SU-DHL-6 (cell line): ENCODE data around the gene CD96.

Experiments
- H2AFZ ChIP-seq: fragments of 200-600 bp; sonication (generic); 2 replicates; pipeline ENCODE4 v1.6.1; 2014; ENCODE audit warnings: low read depth, mild to moderate bottlenecking, moderate library complexity, mixed read lengths, antibody characterized with exemption, low read length; ENCODE audit not compliant: severe bottlenecking
- H3F3A ChIP-seq: fragments of 200-600 bp; shearing (Covaris generic); 2 replicates; pipeline ENCODE4 v1.6.0; 2016; ENCODE audit warnings: antibody characterized with exemption, mild to moderate bottlenecking; ENCODE audit not compliant: insufficient read depth
- H3K27ac ChIP-seq: fragments of 200-600 bp; sonication (generic); 2 replicates; pipeline ENCODE4 v1.5.1; 2016; ENCODE audit warnings: low read depth, mild to moderate bottlenecking, low read length, moderate library complexity, mixed read lengths
- H3K27me3 ChIP-seq: fragments of 200-600 bp; sonication (generic), shearing (Covaris generic); 2 replicates; pipeline ENCODE4 v1.6.0; 2014; ENCODE audit warnings: mild to moderate bottlenecking, low read length
- H3K36me3 ChIP-seq: fragments of 200-600 bp; sonication (generic); 2 replicates; pipeline ENCODE4 v1.6.1; 2014; ENCODE audit warnings: mild to moderate bottlenecking, low read length, mixed read lengths
- H3K4me2 ChIP-seq: fragments of 300-600, 200-600 bp; shearing (Covaris generic), sonication (generic); 2 replicates; pipeline ENCODE4 v1.6.0; 2014; ENCODE audit warnings: low read length, low read depth, mild to moderate bottlenecking; ENCODE audit not compliant: poor library complexity, severe bottlenecking
- H3K4me3 ChIP-seq: fragments of 200-600 bp; sonication (generic); 2 replicates; pipeline ENCODE4 v1.5.1; 2014; ENCODE audit warnings: antibody characterized with exemption, low read length, mild to moderate bottlenecking, mixed read lengths; ENCODE audit not compliant: insufficient read depth, poor library complexity, severe bottlenecking
- H3K79me2 ChIP-seq: fragments of 200-600 bp; sonication (generic); 2 replicates; pipeline ENCODE4 v1.6.1; 2014; ENCODE audit warnings: mild to moderate bottlenecking, low read length, moderate library complexity; ENCODE audit not compliant: insufficient read depth
- H3K9ac ChIP-seq: fragments of 200-600 bp; sonication (generic); 2 replicates; pipeline ENCODE4 v1.7.0; 2014; ENCODE audit warnings: mild to moderate bottlenecking, low read length
- H3K9me2 ChIP-seq: fragments of 200-600 bp; sonication (generic); replicated peaks from 2 replicates; pipeline ENCODE4 v1.6.1; 2014; ENCODE audit warnings: low read length; ENCODE audit not compliant: insufficient read depth
- H3K9me3 ChIP-seq: fragments of 200-600 bp; sonication (generic); 2 replicates; pipeline ENCODE4 v1.6.1; 2014; ENCODE audit warnings: low read length, mixed read lengths; ENCODE audit not compliant: insufficient read depth
- H4K20me1 ChIP-seq: fragments of 200-600 bp; sonication (generic); 2 replicates; pipeline ENCODE4 v1.6.1; 2014; ENCODE audit warnings: low read depth, mild to moderate bottlenecking, antibody characterized with exemption, low read length, moderate library complexity, mixed read lengths
- CTCF ChIP-seq: fragments of 200-600 bp; sonication (generic); IDR thresholded peaks from one replicate; pipeline ENCODE4 v1.5.1; 2017; ENCODE audit warnings: antibody characterized with exemption, mild to moderate bottlenecking, low read length, moderate library complexity; ENCODE audit not compliant: insufficient read depth, poor library complexity, severe bottlenecking
- EZH2phosphoT487 ChIP-seq: fragments of 200-600 bp; sonication (generic), shearing (Covaris generic); conservative IDR thresholded peaks from 2 replicates; pipeline ENCODE4 v1.6.1; 2018; ENCODE audit warnings: mild to moderate bottlenecking, antibody characterized with exemption, low read length, moderate library complexity, mixed read lengths

CD96 gene

GRCh38 chr3:111610189-111610588 is 68.2 kb downstream of the CD96 start:
- H3K79me2 ChIP-seq: no peaks in the 10 kb centered on the region
- no peaks in the 10 kb centered on the region for H4K20me1 ChIP-seq
- H3K27me3 ChIP-seq: no peaks in the 10 kb centered on the region
- no peaks in the 10 kb centered on the region for H3K9me2 ChIP-seq
- H3K4me3 ChIP-seq: no peak overlapping the region
- no peak overlapping the region for H3K27ac ChIP-seq
- H3K36me3 ChIP-seq: no peaks in the 10 kb centered on the region
- H3K9ac ChIP-seq: no peak overlapping the region
- no peak overlapping the region for H2AFZ ChIP-seq
- no peaks in the 10 kb centered on the region for H3F3A ChIP-seq
- TF ChIP-seq EZH2phosphoT487: no peak
- no peak for TF ChIP-seq CTCF
- no peak overlapping the region for H3K4me2 ChIP-seq
- no peaks in the 10 kb centered on the region for H3K9me3 ChIP-seq

- H3K4me2 ChIP-seq: no peak overlapping the region
- no peak for TF ChIP-seq CTCF
- no peak for TF ChIP-seq EZH2phosphoT487
Measured at GRCh38 chr3:111610612-111611054, 68.6 kb downstream of the CD96 start.

GRCh38 chr3:111613294-111613693 is 71.3 kb downstream of the CD96 start:
- Histone ChIP-seq H3K4me3 (no peak overlapping the region), H3F3A (no peaks in the 10 kb centered on the region), H2AFZ (no peak overlapping the region), H3K9me2 (no peaks in the 10 kb centered on the region), H3K4me2 (no peak overlapping the region), H3K9me3 (no peaks in the 10 kb centered on the region), H3K27ac (no peak overlapping the region), H4K20me1 (no peaks in the 10 kb centered on the region), H3K79me2 (no peaks in the 10 kb centered on the region), H3K36me3 (no peaks in the 10 kb centered on the region), H3K9ac (no peak overlapping the region), H3K27me3 (no peaks in the 10 kb centered on the region)
- no peak for TF ChIP-seq EZH2phosphoT487
- no peak for TF ChIP-seq CTCF

More at GRCh38 chr3:111610612-111611054, 68.6 kb downstream of the CD96 start:
- Histone ChIP-seq H3K9ac (no peak overlapping the region), H4K20me1 (no peaks in the 10 kb centered on the region), H3K36me3 (no peaks in the 10 kb centered on the region), H2AFZ (no peak overlapping the region), H3K27me3 (no peaks in the 10 kb centered on the region), H3K4me3 (no peak overlapping the region), H3K27ac (no peak overlapping the region), H3K9me3 (no peaks in the 10 kb centered on the region), H3K79me2 (no peaks in the 10 kb centered on the region), H3K9me2 (no peaks in the 10 kb centered on the region), H3F3A (no peaks in the 10 kb centered on the region)

- Histone ChIP-seq H4K20me1 (no peaks in the 10 kb centered on the region), H3K9me2 (no peaks in the 10 kb centered on the region), H2AFZ (no peak overlapping the region), H3K79me2 (no peaks in the 10 kb centered on the region), H3K4me2 (no peak overlapping the region), H3K27ac (no peak overlapping the region; the same call in 1 of the 2 replicates), H3F3A (no peaks in the 10 kb centered on the region), H3K9me3 (no peaks in the 10 kb centered on the region), H3K36me3 (no peaks in the 10 kb centered on the region), H3K27me3 (no peaks in the 10 kb centered on the region), H3K9ac (no peak overlapping the region), H3K4me3 (no peak overlapping the region)
- TF ChIP-seq CTCF (no peak), EZH2phosphoT487 (no peak)
Measured at GRCh38 chr3:111615880-111616279, 73.9 kb downstream of the CD96 start.
